HG02884 (cell line): ENCODE results near the gene TPM2.

Source experiments
- ATAC-seq: cut with Tn5 transposase; IDR thresholded peaks from one replicate; pipeline ENCODE4 v1.9.1; 2021; ENCODE audit warnings: mild to moderate bottlenecking, moderate library complexity; ENCODE audit not compliant: unreplicated experiment

TPM2 gene

GRCh38 chr9:35696520-35697215 is 6.9 kb upstream of the TPM2 start:
- ATAC-seq: no peak

- ATAC-seq: no peak
These were observed 6.2 kb upstream of the TPM2 start for GRCh38 chr9:35695943-35696401.

- ATAC-seq: no peak
These were observed 2.1 kb upstream of the TPM2 start for GRCh38 chr9:35691757-35692301.

- ATAC-seq: no peak
These were observed 1.6 kb upstream of the TPM2 start for GRCh38 chr9:35691334-35691650.

GRCh38 chr9:35690614-35691333 is 1.0 kb upstream of the TPM2 start:
- ATAC-seq: no peak

GRCh38 chr9:35690294-35690613 is 529 bp upstream of the TPM2 start:
- no peak for ATAC-seq

GRCh38 chr9:35688558-35689541 is 875 bp downstream of the TPM2 start:
- no peak for ATAC-seq

GRCh38 chr9:35687972-35688557 is 1.7 kb downstream of the TPM2 start:
- ATAC-seq: no peak

- no peak for ATAC-seq
These were observed 2.4 kb downstream of the TPM2 start for GRCh38 chr9:35687306-35687705.

GRCh38 chr9:35686222-35687203 is 3.2 kb downstream of the TPM2 start:
- ATAC-seq: no peak

GRCh38 chr9:35685506-35685905 is 4.2 kb downstream of the TPM2 start:
- no peak for ATAC-seq

- ATAC-seq: no peak
These were observed 4.8 kb downstream of the TPM2 start for GRCh38 chr9:35684921-35685320.

GRCh38 chr9:35683323-35683722 is 6.4 kb downstream of the TPM2 start:
- ATAC-seq: no peak

- ATAC-seq: no peak
These were observed 7.0 kb downstream of the TPM2 start for GRCh38 chr9:35682520-35683315.

GRCh38 chr9:35682051-35682450 is 7.7 kb downstream of the TPM2 start:
- ATAC-seq: no peak

GRCh38 chr9:35681341-35682002 is 8.3 kb downstream of the TPM2 start:
- ATAC-seq: no peak

- no peak for ATAC-seq
These were observed 9.2 kb downstream of the TPM2 start for GRCh38 chr9:35680331-35681105.
